ENCODE data around the gene TTLL10.

- TF ChIP-seq CTCF (IDR thresholded peaks at IDR 0.05) (no peak), POLR2A (IDR thresholded peaks at IDR 0.05) (no peak), EP300 (IDR thresholded peaks at IDR 0.05) (no peak)
These were observed 27.1 kb upstream of the TTLL10 start for GRCh38 chr1:1146596-1146995.

All from tibial nerve (tissue), 4 donors.